Testis (tissue), 2 donors: Measurements from ENCODE around the gene SBSN.

Experiments used
- POLR2A ChIP-seq: fragments of 450-650 bp; IDR thresholded peaks from one replicate; pipeline ENCODE4 v1.6.1; 2017; ENCODE audit warnings: antibody characterized with exemption, mild to moderate bottlenecking, moderate library complexity
- TF ChIP-seq, protein P1 (sequence below), 3 experiments: fragments of 450-650 bp in 2 of 3; fragments of 200-600 bp in 1 of 3; sonication (generic) in 1 of 3; IDR thresholded peaks; one replicate each; pipeline ENCODE4 v1.5.1; 2016 to 2019; ENCODE audit warnings: antibody characterized with exemption in 3 of 3, mild to moderate bottlenecking in 2 of 3, moderate library complexity in 1 of 3

DNA sequence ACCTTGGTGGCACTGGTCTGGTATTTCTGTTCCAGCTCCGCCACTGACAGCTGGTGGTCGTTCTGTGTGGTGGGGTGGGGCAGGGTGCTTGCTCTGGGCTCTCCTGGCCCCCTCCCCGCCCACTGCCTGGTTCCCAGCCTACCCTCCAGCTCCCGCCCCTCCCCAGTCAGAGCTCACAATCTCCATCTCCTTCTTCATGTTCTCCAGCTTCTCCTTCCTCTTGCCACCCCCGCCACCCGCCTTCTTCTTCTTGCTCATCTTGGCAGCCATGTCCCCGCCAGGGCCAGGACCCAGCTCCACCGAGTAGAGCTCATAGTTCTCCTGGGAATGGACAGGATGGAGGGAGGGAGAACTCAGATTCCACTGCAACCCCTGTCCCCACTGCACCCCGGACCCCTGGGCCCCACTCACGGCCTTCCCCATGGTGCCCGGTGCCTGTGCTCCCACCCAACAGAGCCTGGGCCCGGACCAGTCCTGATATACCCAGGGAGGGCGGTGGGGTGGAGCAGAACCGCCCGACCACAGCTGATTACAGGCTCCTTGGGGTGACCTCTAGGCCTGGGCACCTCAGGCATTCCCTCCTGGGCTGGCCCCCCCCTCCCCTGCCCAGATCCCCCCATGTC is 35.2 kb upstream of the SBSN start, which contains the start of gene ATP4A:
- no peak for TF ChIP-seq POLR2A
- TF ChIP-seq, protein P1, sequence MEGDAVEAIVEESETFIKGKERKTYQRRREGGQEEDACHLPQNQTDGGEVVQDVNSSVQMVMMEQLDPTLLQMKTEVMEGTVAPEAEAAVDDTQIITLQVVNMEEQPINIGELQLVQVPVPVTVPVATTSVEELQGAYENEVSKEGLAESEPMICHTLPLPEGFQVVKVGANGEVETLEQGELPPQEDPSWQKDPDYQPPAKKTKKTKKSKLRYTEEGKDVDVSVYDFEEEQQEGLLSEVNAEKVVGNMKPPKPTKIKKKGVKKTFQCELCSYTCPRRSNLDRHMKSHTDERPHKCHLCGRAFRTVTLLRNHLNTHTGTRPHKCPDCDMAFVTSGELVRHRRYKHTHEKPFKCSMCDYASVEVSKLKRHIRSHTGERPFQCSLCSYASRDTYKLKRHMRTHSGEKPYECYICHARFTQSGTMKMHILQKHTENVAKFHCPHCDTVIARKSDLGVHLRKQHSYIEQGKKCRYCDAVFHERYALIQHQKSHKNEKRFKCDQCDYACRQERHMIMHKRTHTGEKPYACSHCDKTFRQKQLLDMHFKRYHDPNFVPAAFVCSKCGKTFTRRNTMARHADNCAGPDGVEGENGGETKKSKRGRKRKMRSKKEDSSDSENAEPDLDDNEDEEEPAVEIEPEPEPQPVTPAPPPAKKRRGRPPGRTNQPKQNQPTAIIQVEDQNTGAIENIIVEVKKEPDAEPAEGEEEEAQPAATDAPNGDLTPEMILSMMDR (IDR thresholded peaks at IDR 0.05): no peak
